DND-41 (cell line): Measurements from ENCODE around the gene RERG.

Source experiments
- CTCF ChIP-seq: IDR thresholded peaks from 2 replicates; pipeline ENCODE4 v1.5.1; 2012; ENCODE audit warnings: borderline replicate concordance, low read length, moderate library complexity, mild to moderate bottlenecking; ENCODE audit not compliant: poor library complexity, severe bottlenecking; ENCODE audit errors: extremely low read depth
- EZH2 ChIP-seq: IDR thresholded peaks from 3 replicates; pipeline ENCODE4 v1.6.1; 2012; ENCODE audit warnings: borderline replicate concordance, low read depth, mild to moderate bottlenecking, moderate library complexity, low read length, inconsistent platforms; ENCODE audit not compliant: severe bottlenecking

- TF ChIP-seq CTCF (no peak), EZH2 (no peak)
Measured at GRCh38 chr12:15074351-15074750, 146.9 kb downstream of the RERG start.
